Smooth muscle cell (in vitro differentiated cells): ENCODE data around the gene AKT1. TPM values are rescaled to one million over a fixed set of nuclear protein-coding genes. Genes with fewer than 3 reads are reported as not detected.

ENCODE experiments used
- DNase-seq: peaks from one replicate; lab custom pipeline; 2025; ENCODE audit not compliant: unreplicated experiment; lab: John Stamatoyannopoulos, UW
- H2AFZ ChIP-seq: fragments of 200-600 bp; sonication (generic); 2 replicates; pipeline ENCODE4 v1.6.0; 2016; ENCODE audit warnings: antibody characterized with exemption, low read depth, mild to moderate bottlenecking
- H3F3A ChIP-seq: fragments of 200-600 bp; sonication (generic); 2 replicates; pipeline ENCODE4 v1.6.0; 2017; ENCODE audit warnings: antibody characterized with exemption, low read depth
- H3K27ac ChIP-seq: fragments of 200-600 bp; sonication (generic); 2 replicates; pipeline ENCODE4 v1.5.1; 2016; ENCODE audit warnings: low read depth, mild to moderate bottlenecking
- H3K27me3 ChIP-seq: fragments of 200-600 bp; sonication (generic); 2 replicates; pipeline ENCODE4 v1.6.1; 2016; ENCODE audit warnings: low read depth, mild to moderate bottlenecking
- H3K36me3 ChIP-seq: fragments of 200-600 bp; sonication (generic); 2 replicates; pipeline ENCODE4 v1.5.1; 2016; ENCODE audit warnings: low read depth
- H3K4me1 ChIP-seq: fragments of 200-600 bp; sonication (generic); 2 replicates; pipeline ENCODE4 v1.5.1; 2016; ENCODE audit warnings: low read depth
- H3K4me2 ChIP-seq: fragments of 200-600 bp; sonication (generic); 2 replicates; pipeline ENCODE4 v1.6.0; 2016; ENCODE audit warnings: mild to moderate bottlenecking
- H3K4me3 ChIP-seq: fragments of 200-600 bp; sonication (generic); 2 replicates; pipeline ENCODE4 v1.5.1; 2016; ENCODE audit warnings: mild to moderate bottlenecking
- H3K79me2 ChIP-seq: fragments of 200-600 bp; sonication (generic); 2 replicates; pipeline ENCODE4 v1.6.0; 2016; ENCODE audit warnings: low read depth, mild to moderate bottlenecking
- H3K9ac ChIP-seq: fragments of 200-600 bp; sonication (generic); 2 replicates; pipeline ENCODE4 v1.6.0; 2016; ENCODE audit warnings: low read depth
- H3K9me3 ChIP-seq: fragments of 200-600 bp; sonication (generic); replicated peaks from 2 replicates; pipeline ENCODE4 v1.5.1; 2016; ENCODE audit warnings: low read depth
- H4K20me1 ChIP-seq: fragments of 200-600 bp; sonication (generic); 2 replicates; pipeline ENCODE4 v1.6.0; 2016; ENCODE audit warnings: low read depth
- CTCF ChIP-seq: fragments of 200-600 bp; sonication (generic); IDR thresholded peaks from 2 replicates; pipeline ENCODE4 v1.5.1; 2017; ENCODE audit warnings: borderline replicate concordance, mild to moderate bottlenecking, antibody characterized with exemption; ENCODE audit not compliant: insufficient read depth, poor library complexity, severe bottlenecking
- WGBS: methylation state at CpG from one replicate; pipeline ENCODE4 v1.1.7; 2016; ENCODE audit warnings: low lambda C conversion rate; 5-methylcytosine and 5-hydroxymethylcytosine counted together
- polyA plus RNA-seq: library from polyadenylated mRNA; unstranded; fragments of >200 nt; fragmentation: Nextera tagmentation; extraction: Ambion mirVana; gene quantifications from 2 replicates; pipeline ENCODE4 v1.2.1, GENCODE V29; 2016
- total RNA-seq: library from RNA; depleted of rRNA; stranded (reverse); fragments of >200 nt; gene quantifications from 2 replicates; pipeline ENCODE4 v1.2.3, GENCODE V29; 2014

The AKT1 gene
- total RNA-seq (93.7 and 99.9 TPM in 2 replicates), polyA plus RNA-seq (179 and 189 TPM in 2 replicates)

GRCh38 chr14:104794993-104795780 is at the start of gene AKT1:
TSS of gene AKT1 (minus strand) at chr14:104795748. CDS start at chr14:104792643, 3,105 bp downstream.
- Histone ChIP-seq H2AFZ (no peak within 1 kb of the TSS), H3K4me3 (peak within 1 kb of the TSS; percentile 98), H3K4me1 (peaks cover 23% of the 10 kb centered on the region), H3K27ac (peak within 1 kb of the TSS; percentile 42), H3K4me2 (peak within 1 kb of the TSS; percentile 98), H3K9me3 (no peaks in the 10 kb centered on the region), H4K20me1 (peaks cover 47% of the 10 kb centered on the region), H3K36me3 (no peaks in the 10 kb centered on the region), H3K79me2 (peaks cover 49% of the 10 kb centered on the region), H3F3A (peaks cover 23% of the 10 kb centered on the region), H3K9ac (peak within 1 kb of the TSS; percentile 68), H3K27me3 (no peaks in the 10 kb centered on the region)
- WGBS: 1% methylated on average over 40 of the region's 124 CpGs
- DNase-seq: no peak
- TF ChIP-seq CTCF: no peak

GRCh38 chr14:104845033-104845666 is 49.6 kb upstream of the AKT1 start:
- Histone ChIP-seq H3K79me2 (no peaks in the 10 kb centered on the region), H3K4me3 (no peak overlapping the region), H3K9ac (no peak overlapping the region), H3F3A (no peaks in the 10 kb centered on the region), H3K9me3 (no peaks in the 10 kb centered on the region), H4K20me1 (peaks cover 15% of the 10 kb centered on the region), H3K36me3 (no peaks in the 10 kb centered on the region), H2AFZ (no peak overlapping the region), H3K27me3 (peaks cover 59% of the 10 kb centered on the region), H3K4me1 (peaks cover 11% of the 10 kb centered on the region), H3K4me2 (no peak overlapping the region), H3K27ac (no peak overlapping the region)
- TF ChIP-seq CTCF: no peak
- WGBS: 83% methylated on average over 4 of the region's 4 CpGs
- DNase-seq: no peak

- Histone ChIP-seq H3K27me3 (peaks cover 59% of the 10 kb centered on the region), H4K20me1 (peaks cover 15% of the 10 kb centered on the region), H3K36me3 (no peaks in the 10 kb centered on the region), H3K79me2 (no peaks in the 10 kb centered on the region), H3K9me3 (no peaks in the 10 kb centered on the region), H3K4me3 (peak overlapping the region; percentile 41), H3K27ac (no peak overlapping the region), H3K4me1 (peaks cover 11% of the 10 kb centered on the region), H3K9ac (no peak overlapping the region), H2AFZ (no peak overlapping the region), H3F3A (no peaks in the 10 kb centered on the region), H3K4me2 (peak overlapping the region; percentile 76)
- 23% methylated on average over 23 of the region's 27 CpGs for WGBS
- TF ChIP-seq CTCF: no peak
- no peak for DNase-seq
Measured at GRCh38 chr14:104844306-104845032, 48.9 kb upstream of the AKT1 start.
